C4-2B (cell line): Measurements from ENCODE around the gene ANKRD17.

ENCODE experiments used
- H3K27ac ChIP-seq: fragments of 450-650 bp; 2 replicates; pipeline ENCODE4 v1.5.1; 2017
- ZFX ChIP-seq: fragments of 450-650 bp; IDR thresholded peaks from 2 replicates; pipeline ENCODE4 v1.6.1; 2017
- TF ChIP-seq, protein P1 (sequence below): fragments of 450-650 bp; conservative IDR thresholded peaks from 2 replicates; pipeline ENCODE4 v1.5.1; 2017; ENCODE audit warnings: mild to moderate bottlenecking

The ANKRD17 gene

DNA sequence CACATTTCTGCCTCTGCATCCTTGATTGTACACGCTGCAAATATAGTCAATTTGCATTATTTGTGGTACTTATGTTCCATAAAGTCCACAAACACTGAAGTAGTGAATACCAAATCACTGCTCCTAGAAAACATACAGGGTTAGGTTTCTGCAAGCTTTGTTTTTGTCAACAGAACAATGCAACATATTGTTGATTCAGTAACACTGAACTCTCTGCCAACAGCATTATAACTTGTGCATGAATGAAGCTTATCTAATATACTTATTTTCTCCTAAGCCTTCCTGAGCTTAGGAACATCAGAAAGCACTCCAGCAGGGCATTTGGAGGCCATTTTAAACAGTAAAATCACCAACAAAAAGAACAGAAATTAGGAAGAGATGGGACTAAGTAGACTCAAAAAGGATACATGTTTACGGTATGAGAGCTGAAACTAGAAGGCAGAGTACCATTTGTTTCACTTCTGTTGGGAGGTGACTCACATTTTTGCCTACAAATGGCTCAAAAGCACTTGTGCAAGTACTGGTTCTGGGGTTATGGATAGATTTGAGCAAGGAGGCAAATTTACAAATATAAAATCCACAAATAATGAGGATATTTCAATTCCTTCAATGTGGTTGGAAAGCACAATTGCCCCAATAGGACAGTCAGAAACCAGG, 203.2 kb downstream of the ANKRD17 start:
- H3K27ac ChIP-seq, result no peak overlapping the region
- TF ChIP-seq ZFX, result no peak
- TF ChIP-seq, protein P1, sequence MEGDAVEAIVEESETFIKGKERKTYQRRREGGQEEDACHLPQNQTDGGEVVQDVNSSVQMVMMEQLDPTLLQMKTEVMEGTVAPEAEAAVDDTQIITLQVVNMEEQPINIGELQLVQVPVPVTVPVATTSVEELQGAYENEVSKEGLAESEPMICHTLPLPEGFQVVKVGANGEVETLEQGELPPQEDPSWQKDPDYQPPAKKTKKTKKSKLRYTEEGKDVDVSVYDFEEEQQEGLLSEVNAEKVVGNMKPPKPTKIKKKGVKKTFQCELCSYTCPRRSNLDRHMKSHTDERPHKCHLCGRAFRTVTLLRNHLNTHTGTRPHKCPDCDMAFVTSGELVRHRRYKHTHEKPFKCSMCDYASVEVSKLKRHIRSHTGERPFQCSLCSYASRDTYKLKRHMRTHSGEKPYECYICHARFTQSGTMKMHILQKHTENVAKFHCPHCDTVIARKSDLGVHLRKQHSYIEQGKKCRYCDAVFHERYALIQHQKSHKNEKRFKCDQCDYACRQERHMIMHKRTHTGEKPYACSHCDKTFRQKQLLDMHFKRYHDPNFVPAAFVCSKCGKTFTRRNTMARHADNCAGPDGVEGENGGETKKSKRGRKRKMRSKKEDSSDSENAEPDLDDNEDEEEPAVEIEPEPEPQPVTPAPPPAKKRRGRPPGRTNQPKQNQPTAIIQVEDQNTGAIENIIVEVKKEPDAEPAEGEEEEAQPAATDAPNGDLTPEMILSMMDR, result no peak

DNA sequence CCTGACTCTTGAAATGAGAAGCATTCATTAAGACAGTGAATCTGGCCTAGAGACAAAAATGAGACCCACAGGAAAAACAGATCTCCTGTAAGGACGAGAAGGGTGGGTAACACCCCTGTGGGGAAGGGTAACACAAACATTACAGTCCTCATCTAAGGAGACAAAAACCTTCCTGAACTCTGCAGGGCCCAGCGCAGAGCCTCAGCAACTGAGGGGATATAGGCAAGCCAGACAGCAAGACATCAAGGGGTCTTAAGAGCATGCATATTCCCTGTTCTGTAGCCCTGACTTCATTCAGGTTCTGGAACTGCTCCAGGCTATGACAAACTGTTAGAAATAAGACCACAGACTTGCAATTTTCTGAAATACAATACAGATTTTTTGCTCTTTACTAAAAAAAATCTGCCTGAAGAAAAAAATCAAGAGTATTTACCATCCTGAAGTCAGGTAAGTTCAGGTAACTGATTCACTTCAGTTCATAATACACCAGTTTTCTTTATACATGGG, 204.6 kb downstream of the ANKRD17 start:
- TF ChIP-seq, protein P1, result no peak
- no peak for TF ChIP-seq ZFX
- no peak overlapping the region for H3K27ac ChIP-seq

DNA sequence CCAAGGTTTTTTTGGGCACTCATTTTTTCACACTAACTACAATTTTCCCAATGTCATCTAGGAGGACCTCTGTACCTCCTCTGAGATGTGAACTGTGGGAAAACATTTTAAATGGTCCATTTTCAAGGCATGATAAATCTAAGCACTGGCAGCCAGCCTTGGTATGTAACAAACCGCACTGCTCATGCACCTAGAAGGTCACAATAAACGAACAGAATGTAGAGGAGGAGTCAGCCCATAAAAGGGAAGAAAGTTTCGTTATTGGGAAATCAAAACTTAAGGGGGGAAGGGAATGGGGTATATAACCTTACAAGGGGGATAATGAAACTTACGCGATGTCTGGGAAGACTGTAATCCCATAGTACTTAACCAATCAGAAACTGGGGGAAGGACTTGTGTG, 205.5 kb downstream of the ANKRD17 start:
- H3K27ac ChIP-seq, result no peak overlapping the region
- no peak for TF ChIP-seq ZFX
- TF ChIP-seq, protein P1, result no peak

DNA sequence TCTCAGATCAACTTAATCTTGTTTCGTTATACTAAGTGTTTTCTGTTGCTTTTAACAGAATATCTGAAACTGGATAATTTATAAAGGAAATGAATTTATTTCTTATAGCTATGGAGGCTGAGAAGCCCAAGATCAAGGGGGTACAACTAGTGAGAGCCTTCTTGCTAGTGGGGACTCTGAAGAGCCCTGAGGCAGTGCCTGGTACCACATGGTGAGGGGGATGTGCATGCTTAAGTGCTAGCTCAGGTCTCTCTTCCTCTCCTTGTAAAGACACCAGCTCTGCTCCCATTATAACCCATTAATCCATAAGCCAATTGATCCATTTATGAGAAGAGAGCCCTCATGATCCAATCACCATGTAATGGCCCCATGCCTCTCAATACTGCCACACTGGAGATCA, 207.0 kb downstream of the ANKRD17 start:
- no peak overlapping the region for H3K27ac ChIP-seq
- TF ChIP-seq, protein P1, result no peak
- no peak for TF ChIP-seq ZFX

DNA sequence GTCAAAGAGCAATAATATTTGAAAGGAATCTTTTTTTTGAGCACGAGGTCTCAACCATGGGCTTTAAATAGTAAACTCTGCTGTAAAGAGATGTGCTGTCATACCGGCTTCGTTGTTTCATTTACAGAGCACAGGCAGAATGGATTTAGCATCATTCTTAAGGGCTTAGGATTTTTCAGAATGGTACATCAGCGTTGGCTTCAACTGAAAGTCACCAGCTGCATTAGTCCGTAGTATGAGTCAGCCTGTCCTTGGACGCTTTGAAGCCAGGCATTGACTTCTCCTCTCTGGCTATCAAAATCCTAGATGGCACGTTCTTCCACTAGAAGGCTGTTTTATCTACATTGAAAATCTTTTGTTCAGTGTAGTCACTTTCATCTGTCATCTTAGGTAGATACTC, 212.7 kb downstream of the ANKRD17 start:
- TF ChIP-seq, protein P1, result no peak
- TF ChIP-seq ZFX, result no peak
- no peak overlapping the region; the same call in 1 of the 2 replicates for H3K27ac ChIP-seq

DNA sequence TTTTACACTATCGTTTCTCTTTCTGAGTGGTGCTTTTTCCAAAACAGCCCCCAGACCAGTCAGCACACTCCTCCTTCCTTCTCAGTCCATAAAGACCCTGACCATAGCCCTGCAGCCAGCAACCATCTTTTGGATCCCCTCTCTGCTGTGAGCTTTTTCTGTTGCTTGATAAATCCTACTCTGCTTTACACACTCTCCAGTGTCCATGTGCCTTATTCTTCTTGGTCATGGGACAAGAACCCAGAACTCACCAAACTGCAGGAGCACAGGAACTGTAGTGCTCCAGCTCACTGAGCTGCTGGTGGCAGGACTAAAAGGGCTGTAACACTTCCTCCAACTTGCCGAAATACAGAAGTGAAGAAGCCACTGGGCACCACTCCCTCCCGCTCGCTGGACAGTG, 221.5 kb downstream of the ANKRD17 start:
- TF ChIP-seq ZFX, result no peak
- TF ChIP-seq, protein P1, result no peak
- H3K27ac ChIP-seq, result no peak overlapping the region

DNA sequence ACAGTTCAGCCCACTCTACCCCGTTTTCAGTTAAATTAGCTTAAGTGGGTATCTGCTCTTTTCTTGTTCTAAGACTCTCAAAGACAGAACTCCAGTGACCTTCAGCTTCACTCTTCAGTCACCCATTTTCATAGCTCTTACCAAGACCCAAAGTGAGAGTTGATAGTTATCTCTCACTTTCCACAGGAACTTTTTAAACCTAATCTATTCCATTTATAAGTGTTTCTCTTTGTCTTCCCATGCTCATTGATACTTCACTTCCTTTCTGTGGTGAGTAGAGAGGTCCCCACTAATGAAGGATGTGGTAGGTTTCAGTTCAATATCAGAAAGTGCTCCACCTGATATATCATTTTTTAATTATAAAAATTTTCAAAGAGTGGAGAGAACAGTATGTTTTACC, 222.5 kb downstream of the ANKRD17 start:
- no peak overlapping the region for H3K27ac ChIP-seq
- no peak for TF ChIP-seq ZFX
- TF ChIP-seq, protein P1, result no peak
